CD4-positive, CD25-positive, alpha-beta regulatory T cell (primary cell): Measurements from ENCODE around the gene CACNA1F. TPM values are rescaled to one million over a fixed set of nuclear protein-coding genes. Genes with fewer than 3 reads are reported as not detected.

Experiments
- ATAC-seq, 2 donors: fragments of 150-1000 bp; cut with Tn5 transposase; one replicate each; pipeline ENCODE4 v1.10.0; 2021; ENCODE audit warnings: low read depth in 2 of 2, moderate number of reproducible peaks in 2 of 2, moderate library complexity in 1 of 2
- DNase-seq, 3 donors: peaks; one replicate each; pipeline versions ENCODE4 v3.0.0 to v3.0.0-alpha.2; 2012 to 2022; ENCODE audit warnings: mixed read lengths in 1 of 3
- H3K27ac ChIP-seq: one replicate; pipeline ENCODE4 v1.7.0; 2013; ENCODE audit warnings: mild to moderate bottlenecking, low read length; ENCODE audit not compliant: insufficient read depth, poor library complexity, severe bottlenecking
- H3K27me3 ChIP-seq: one replicate; pipeline ENCODE4 v1.7.0; 2013; ENCODE audit warnings: low read length; ENCODE audit not compliant: control insufficient read depth, insufficient read depth
- H3K36me3 ChIP-seq: one replicate; pipeline ENCODE4 v1.7.0; 2013; ENCODE audit warnings: mild to moderate bottlenecking, low read length, moderate library complexity; ENCODE audit not compliant: control insufficient read depth, insufficient read depth
- H3K4me1 ChIP-seq: 2 replicates; pipeline ENCODE4 v1.7.0; 2013; ENCODE audit warnings: mild to moderate bottlenecking, low read length; ENCODE audit not compliant: insufficient read depth, control insufficient read depth, poor library complexity, severe bottlenecking
- H3K4me3 ChIP-seq: one replicate; pipeline ENCODE4 v1.7.0; 2013; ENCODE audit warnings: low read depth, mild to moderate bottlenecking, low read length, moderate library complexity
- H3K9me3 ChIP-seq, 2 experiments: 1 replicate in 1 of 2; 2 replicates in 1 of 2; pipeline ENCODE4 v1.7.0; 2013; ENCODE audit warnings: low read length in 2 of 2, mild to moderate bottlenecking in 1 of 2, moderate library complexity in 1 of 2; ENCODE audit not compliant: control insufficient read depth in 2 of 2
- H3K27ac Mint-ChIP-seq, 3 donors: one replicate each; pipeline ENCODE4 v1.8.0; 2020 to 2022; ENCODE audit warnings: mild to moderate bottlenecking in 3 of 3, mixed read lengths in 3 of 3, moderate library complexity in 2 of 3
- H3K27me3 Mint-ChIP-seq: one replicate; pipeline ENCODE4 v1.8.0; 2022; ENCODE audit warnings: mild to moderate bottlenecking, mixed read lengths
- H3K36me3 Mint-ChIP-seq: one replicate; pipeline ENCODE4 v1.8.0; 2020; ENCODE audit warnings: mixed read lengths
- H3K4me1 Mint-ChIP-seq, 4 donors: one replicate each; pipeline ENCODE4 v1.8.0; 2020 to 2022; ENCODE audit warnings: mixed read lengths in 4 of 4, mild to moderate bottlenecking in 1 of 4
- H3K4me3 Mint-ChIP-seq, 4 donors: one replicate each; pipeline ENCODE4 v1.8.0; 2020 to 2022; ENCODE audit warnings: mild to moderate bottlenecking in 4 of 4, mixed read lengths in 4 of 4, moderate library complexity in 3 of 4
- H3K9me3 Mint-ChIP-seq, 7 donors: one replicate each; pipeline ENCODE4 v1.8.0; 2020 to 2022; ENCODE audit warnings: mixed read lengths in 7 of 7, mild to moderate bottlenecking in 3 of 7, moderate library complexity in 2 of 7
- polyA plus RNA-seq, 4 donors: library from polyadenylated mRNA; unstranded; fragments of 300-500 nt; fragmentation: Illumina TruSeq; gene quantifications; one replicate each; pipeline ENCODE4 v1.2.3, GENCODE V29; 2021
- total RNA-seq: library from RNA; stranded (reverse); gene quantifications from one replicate; pipeline ENCODE4 v1.2.3, GENCODE V29; 2022

CACNA1F gene
- total and polyA plus RNA-seq, 5 donors from 2014 or later = 0.69 TPM; not detected in 4

- DNase-seq (no peak), ATAC-seq (no peak)
- Mint-ChIP-seq H3K36me3 (peaks cover 5% of the 10 kb centered on the region), H3K4me1 (peaks cover 0 to 36% (median 4%) of the 10 kb centered on the region in 4 donors), H3K27me3 (no peaks in the 10 kb centered on the region), H3K4me3 (peak overlapping the region in 3 of 4 donors; percentile 45 to 83 (median 48)), H3K27ac (no peak overlapping the region), H3K9me3 (no peaks in the 10 kb centered on the region)
- Histone ChIP-seq H3K4me3 (no peak overlapping the region), H3K9me3 (no peaks in the 10 kb centered on the region), H3K4me1 (peaks cover 13% of the 10 kb centered on the region), H3K36me3 (peaks cover 7% of the 10 kb centered on the region), H3K27me3 (no peaks in the 10 kb centered on the region), H3K27ac (no peak overlapping the region)
These were observed 46.1 kb downstream of the CACNA1F start for GRCh38 chrX:49187028-49187394.

GRCh38 chrX:49186125-49187027, 46.8 kb downstream of the CACNA1F start, which contains the start of gene PRICKLE3:
Gene PRICKLE3 (minus strand): TSS chrX:49186373. CDS start chrX:49186297, 76 bp downstream.
- peak; percentile 66 to 73 (median 66) for DNase-seq
- ATAC-seq = no peak
- peak within 1 kb of the TSS; percentile 60 for H3K27ac ChIP-seq
- H3K27me3 ChIP-seq = no peaks in the 10 kb centered on the region
- Mint-ChIP-seq H3K4me3 (peak within 1 kb of the TSS; percentile 63 to 95 (median 83)), H3K27ac (peak within 1 kb of the TSS in 2 of 3 donors; percentile 55 to 83), H3K36me3 (peaks cover 5% of the 10 kb centered on the region), H3K4me1 (peaks cover 0 to 34% (median 4%) of the 10 kb centered on the region in 4 donors), H3K9me3 (no peaks in the 10 kb centered on the region), H3K27me3 (no peaks in the 10 kb centered on the region)
- peaks cover 13% of the 10 kb centered on the region for H3K4me1 ChIP-seq
- H3K36me3 ChIP-seq = peaks cover 7% of the 10 kb centered on the region
- H3K4me3 ChIP-seq = peak within 1 kb of the TSS; percentile 62
- no peaks in the 10 kb centered on the region for H3K9me3 ChIP-seq

GRCh38 chrX:49184294-49185281, 48.6 kb downstream of the CACNA1F start:
- H3K27me3 Mint-ChIP-seq = no peaks in the 10 kb centered on the region
- H3K9me3 Mint-ChIP-seq = no peaks in the 10 kb centered on the region
- Histone ChIP-seq H3K4me3 (peak overlapping the region; percentile 59), H3K27me3 (no peaks in the 10 kb centered on the region), H3K36me3 (peaks cover 13% of the 10 kb centered on the region), H3K4me1 (peaks cover 13% of the 10 kb centered on the region), H3K9me3 (no peaks in the 10 kb centered on the region), H3K27ac (peak overlapping the region; percentile 47)
- ATAC-seq (peak; percentile 32 to 45), DNase-seq (peak in 2 of 3 donors; percentile 28 to 42)
- H3K4me1 Mint-ChIP-seq = peaks cover 0 to 20% (median 3%) of the 10 kb centered on the region in 4 donors
- H3K27ac Mint-ChIP-seq = peak overlapping the region; percentile 55 to 83 (median 63)
- H3K4me3 Mint-ChIP-seq = peak overlapping the region; percentile 68 to 95 (median 83)
- peaks cover 11% of the 10 kb centered on the region for H3K36me3 Mint-ChIP-seq

- H3K9me3 ChIP-seq = no peaks in the 10 kb centered on the region
- H3K27ac ChIP-seq = peak overlapping the region; percentile 47
- Mint-ChIP-seq H3K27ac (peak overlapping the region in 1 of 3 donors; percentile 95), H3K27me3 (no peaks in the 10 kb centered on the region), H3K36me3 (peaks cover 11% of the 10 kb centered on the region), H3K4me1 (peaks cover 0 to 22% (median 7%) of the 10 kb centered on the region in 4 donors), H3K4me3 (peak overlapping the region in 3 of 4 donors; percentile 68 to 85 (median 76)), H3K9me3 (no peaks in the 10 kb centered on the region)
- DNase-seq (no peak), ATAC-seq (no peak)
- H3K27me3 ChIP-seq = no peaks in the 10 kb centered on the region
- H3K4me1 ChIP-seq = peaks cover 13% of the 10 kb centered on the region
- H3K4me3 ChIP-seq = no peak overlapping the region
- peaks cover 16% of the 10 kb centered on the region for H3K36me3 ChIP-seq
These were observed 49.3 kb downstream of the CACNA1F start for GRCh38 chrX:49183701-49184281.

- no peak for DNase-seq
- Histone ChIP-seq H3K27ac (no peak overlapping the region), H3K27me3 (no peaks in the 10 kb centered on the region), H3K4me3 (no peak overlapping the region), H3K9me3 (no peaks in the 10 kb centered on the region), H3K36me3 (peaks cover 22% of the 10 kb centered on the region), H3K4me1 (peaks cover 5% of the 10 kb centered on the region)
- peak overlapping the region in 1 of 3 donors; percentile 39 for H3K27ac Mint-ChIP-seq
- peaks cover 5% of the 10 kb centered on the region for H3K27me3 Mint-ChIP-seq
- no peak for ATAC-seq
- no peak overlapping the region for H3K4me3 Mint-ChIP-seq
- H3K36me3 Mint-ChIP-seq = peaks cover 14% of the 10 kb centered on the region
- peaks cover 0 to 20% (median 7%) of the 10 kb centered on the region in 4 donors for H3K4me1 Mint-ChIP-seq
- peaks cover 0 to 1% (median 0%) of the 10 kb centered on the region in 7 donors for H3K9me3 Mint-ChIP-seq
These were observed 53.8 kb downstream of the CACNA1F start for GRCh38 chrX:49179358-49179757.

GRCh38 chrX:49178537-49178936, 54.6 kb downstream of the CACNA1F start:
- Histone ChIP-seq H3K27me3 (no peaks in the 10 kb centered on the region), H3K4me1 (no peaks in the 10 kb centered on the region), H3K9me3 (no peaks in the 10 kb centered on the region), H3K27ac (no peak overlapping the region), H3K36me3 (peaks cover 26% of the 10 kb centered on the region), H3K4me3 (no peak overlapping the region)
- Mint-ChIP-seq H3K27ac (no peak overlapping the region), H3K4me1 (peaks cover 0 to 14% (median 7%) of the 10 kb centered on the region in 4 donors), H3K9me3 (peaks cover 0 to 1% (median 0%) of the 10 kb centered on the region in 7 donors), H3K4me3 (no peak overlapping the region), H3K27me3 (peaks cover 5% of the 10 kb centered on the region), H3K36me3 (peaks cover 14% of the 10 kb centered on the region)
- DNase-seq (no peak), ATAC-seq (no peak)
